Keratinocyte (primary cell): ENCODE measurements around the gene EIF2S1. TPM values are rescaled to one million over a fixed set of nuclear protein-coding genes. Genes with fewer than 3 reads are reported as not detected.

Source experiments
- DNase-seq: peaks from one replicate; pipeline ENCODE4 v3.0.0-alpha.2; 2011; ENCODE audit warnings: low read depth, missing footprints, low spot score
- FAIRE-seq: peaks from 2 replicates; lab custom pipeline; 2011; peaks lifted over from hg19 to GRCh38; lab: Jason Lieb, UNC
- H2AFZ ChIP-seq: 2 replicates; pipeline ENCODE4 v1.6.0; 2012; ENCODE audit warnings: low read length, control low read depth, inconsistent platforms; ENCODE audit not compliant: control insufficient read depth
- H3K27ac ChIP-seq: 2 replicates; pipeline ENCODE4 v1.5.1; 2011; ENCODE audit warnings: low read length; ENCODE audit not compliant: control insufficient read depth, insufficient read depth
- H3K27me3 ChIP-seq: 3 replicates; pipeline ENCODE4 v1.6.0; 2011; ENCODE audit warnings: low read length; ENCODE audit not compliant: control insufficient read depth, insufficient read depth; ENCODE audit errors: extremely low read depth
- H3K36me3 ChIP-seq, 2 experiments: 2 replicates in 1 of 2; 3 replicates in 1 of 2; pipeline ENCODE4 v1.5.1; 2011; ENCODE audit warnings: low read length in 2 of 2, mild to moderate bottlenecking in 1 of 2; ENCODE audit not compliant: control insufficient read depth in 2 of 2, insufficient read depth in 2 of 2; ENCODE audit errors: extremely low read depth in 1 of 2
- H3K4me1 ChIP-seq: 3 replicates; pipeline ENCODE4 v1.5.1; 2011; ENCODE audit warnings: low read length; ENCODE audit not compliant: control insufficient read depth, insufficient read depth; ENCODE audit errors: extremely low read depth
- H3K4me2 ChIP-seq: 3 replicates; pipeline ENCODE4 v1.6.0; 2011; ENCODE audit warnings: low read depth, low read length; ENCODE audit not compliant: control insufficient read depth, insufficient read depth; ENCODE audit errors: extremely low read depth
- H3K4me3 ChIP-seq, 3 experiments: fragments of 200-600 bp in 1 of 3; sonication (generic) in 1 of 3; 2 replicates in 2 of 3; 3 replicates in 1 of 3; pipeline ENCODE4 v1.5.1; 2011 to 2016; ENCODE audit warnings: low read length in 3 of 3, mild to moderate bottlenecking in 3 of 3, control low read depth in 2 of 3, inconsistent platforms in 1 of 3, low read depth in 1 of 3, mixed read lengths in 1 of 3, mixed run types in 1 of 3, moderate library complexity in 1 of 3; ENCODE audit not compliant: control insufficient read depth in 2 of 3, insufficient read depth in 2 of 3; ENCODE audit errors: extremely low read depth in 1 of 3
- H3K79me2 ChIP-seq: 2 replicates; pipeline ENCODE4 v1.6.0; 2012; ENCODE audit warnings: low read length; ENCODE audit not compliant: control insufficient read depth, insufficient read depth
- H3K9ac ChIP-seq: 3 replicates; pipeline ENCODE4 v1.6.0; 2011; ENCODE audit warnings: low read length; ENCODE audit not compliant: control insufficient read depth, insufficient read depth; ENCODE audit errors: extremely low read depth
- H3K9me1 ChIP-seq: 3 replicates; pipeline ENCODE4 v1.6.0; 2011; ENCODE audit warnings: low read length; ENCODE audit not compliant: control insufficient read depth, insufficient read depth; ENCODE audit errors: extremely low read depth
- H3K9me3 ChIP-seq: 2 replicates; pipeline ENCODE4 v1.5.1; 2012; ENCODE audit warnings: low read depth, low read length; ENCODE audit not compliant: control insufficient read depth
- H4K20me1 ChIP-seq: 3 replicates; pipeline ENCODE4 v1.6.0; 2011; ENCODE audit warnings: low read length; ENCODE audit not compliant: control insufficient read depth, insufficient read depth; ENCODE audit errors: extremely low read depth
- CTCF ChIP-seq, 3 experiments: IDR thresholded peaks in 1 of 3; conservative IDR thresholded peaks in 1 of 3; optimal IDR thresholded peaks in 1 of 3; 2 replicates in 2 of 3; 3 replicates in 1 of 3; pipeline versions ENCODE3 to v1.5.1; 2011; ENCODE audit warnings: low read length in 3 of 3, mild to moderate bottlenecking in 3 of 3, moderate library complexity in 2 of 3, control low read depth in 1 of 3, inconsistent platforms in 1 of 3; ENCODE audit not compliant: insufficient read depth in 2 of 3; ENCODE audit errors: extremely low read depth in 1 of 3
- EZH2 ChIP-seq: IDR thresholded peaks from one replicate; pipeline ENCODE4 v1.6.1; 2012; ENCODE audit warnings: inconsistent platforms, mild to moderate bottlenecking, low read length, moderate library complexity
- dilution Hi-C: fragments of 300-500 bp; cut with MboI; formaldehyde crosslinking; loops from one replicate; pipeline ENCODE4 v1.7.0; 2020; ENCODE audit warnings: low sequenced_read_pairs; ENCODE audit not compliant: extremely low pct_ligation_motif_present
- polyA plus RNA-seq, 5 experiments: library from polyadenylated mRNA; depleted of rRNA in 3 of 5; stranded (reverse) in 3 of 5; stranded (forward) in 1 of 5; unstranded in 1 of 5; fragments of >200 nt; gene quantifications; 1 replicate in 1 of 5; 2 replicates in 3 of 5; 3 replicates in 1 of 5; pipeline versions ENCODE4 v1.2.1 to v1.2.3, GENCODE V29; 2011 to 2012; ENCODE audit warnings: missing spikeins in 2 of 5, low read depth in 1 of 5, low replicate concordance in 1 of 5

Gene EIF2S1
- polyA plus RNA-seq, 1 donor (not counting 4 experiments of a cell fraction or from before 2014, with no cell fraction given): 294 TPM

GRCh38 chr14:67397536-67397935, 37.4 kb downstream of the EIF2S1 start:
- Histone ChIP-seq H3K4me3 (no peak overlapping the region), H3K27ac (no peak overlapping the region), H3K4me1 (no peaks in the 10 kb centered on the region), H3K4me2 (no peak overlapping the region), H3K27me3 (no peaks in the 10 kb centered on the region), H3K9me1 (peaks cover 2% of the 10 kb centered on the region), H3K9me3 (no peaks in the 10 kb centered on the region), H2AFZ (no peak overlapping the region), H4K20me1 (peaks cover 21% of the 10 kb centered on the region), H3K79me2 (peaks cover 72% of the 10 kb centered on the region), H3K9ac (no peak overlapping the region), H3K36me3 (peaks cover 22 to 49% of the 10 kb centered on the region in 2 experiments)
- no peak for DNase-seq
- TF ChIP-seq EZH2: no peak
- TF ChIP-seq CTCF (optimal IDR thresholded peaks at IDR 0.05 in 1 of 3, IDR thresholded peaks at IDR 0.05 in 1 of 3, conservative IDR thresholded peaks at IDR 0.05 in 1 of 3; ENCODE audit: extremely low read depth in 1 of 3, insufficient read depth in 2 of 3, low read length in 3 of 3): no peak
- FAIRE-seq: no peak
- dilution Hi-C loops: no loop called here

GRCh38 chr14:67400434-67400833, 40.3 kb downstream of the EIF2S1 start:
- Histone ChIP-seq H3K9me3 (no peaks in the 10 kb centered on the region), H3K4me3 (no peak overlapping the region), H3K79me2 (peaks cover 84% of the 10 kb centered on the region), H3K36me3 (peaks cover 10 to 33% of the 10 kb centered on the region in 2 experiments), H3K9ac (no peak overlapping the region), H3K9me1 (peaks cover 5% of the 10 kb centered on the region), H4K20me1 (peaks cover 20% of the 10 kb centered on the region), H2AFZ (no peak overlapping the region), H3K27ac (no peak overlapping the region), H3K4me2 (no peak overlapping the region), H3K27me3 (no peaks in the 10 kb centered on the region), H3K4me1 (no peaks in the 10 kb centered on the region)
- DNase-seq: no peak
- no peak for FAIRE-seq
- TF ChIP-seq EZH2 (no peak), CTCF (optimal IDR thresholded peaks at IDR 0.05 in 1 of 3, IDR thresholded peaks at IDR 0.05 in 1 of 3, conservative IDR thresholded peaks at IDR 0.05 in 1 of 3; ENCODE audit: extremely low read depth in 1 of 3, insufficient read depth in 2 of 3, low read length in 3 of 3) (no peak)
- dilution Hi-C loops: no loop called here
